Stimulated activated CD4-positive, alpha-beta T cell treated with anti-CD3 and anti-CD28 coated beads, Interleukin-12 subunit alpha, Interleukin-12 subunit beta, amount 100 ng/mL, for 24 hours (primary cell): ENCODE measurements around the gene KCNH3.
"Not testable (repeated sequence)": the region's sequence is repeated elsewhere in the genome, so short reads cannot be mapped to it uniquely, and the experiment has no call there.

Source experiments
- DNase-seq, 2 experiments: peaks; one replicate each; pipeline ENCODE4 v3.0.0-alpha.2; 2020; ENCODE audit warnings: low read depth in 2 of 2

Gene KCNH3

DNA sequence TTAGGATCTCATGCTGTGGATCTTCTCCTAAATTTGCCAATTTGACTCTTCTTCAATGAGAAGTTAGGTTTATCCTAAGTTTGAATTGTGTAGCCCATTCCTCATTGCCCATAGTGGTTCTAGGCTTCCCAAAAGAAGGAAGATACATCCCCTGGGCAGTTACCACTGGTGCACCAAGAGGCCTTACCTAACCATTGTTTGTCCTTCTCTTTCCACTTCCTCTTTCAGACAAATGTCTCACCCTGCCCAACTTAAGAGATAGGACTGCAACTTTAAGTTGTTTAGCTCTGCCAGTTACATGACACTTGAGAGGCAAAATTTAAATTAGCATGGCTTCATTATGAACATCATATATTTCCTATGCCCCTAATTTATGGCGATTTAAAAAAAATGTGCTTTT is 9.4 kb upstream of the KCNH3 start:
- no peak for DNase-seq

- no peak for DNase-seq
Observed at GRCh38 chr12:49531745-49532144, 7.1 kb upstream of the KCNH3 start.

DNA sequence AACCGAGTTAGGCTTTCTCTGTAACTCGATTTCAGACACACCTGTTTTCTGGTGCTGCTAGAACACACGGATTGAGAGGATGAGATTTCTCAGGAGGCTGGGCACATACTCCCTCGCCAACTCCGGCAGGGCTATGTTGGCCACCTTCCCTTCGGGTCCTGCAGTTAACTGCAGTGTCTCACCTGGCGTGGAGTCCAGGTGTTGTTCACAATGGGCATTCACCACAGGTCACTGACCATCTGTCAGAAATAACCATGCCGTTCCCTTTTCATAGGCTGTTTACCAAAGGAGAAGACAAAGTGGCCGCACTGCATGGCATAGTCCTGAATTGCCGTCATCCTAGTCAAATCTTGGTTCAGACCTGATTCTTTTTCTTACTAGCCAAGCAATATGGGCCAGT is 5.5 kb upstream of the KCNH3 start:
- DNase-seq: no peak

DNA sequence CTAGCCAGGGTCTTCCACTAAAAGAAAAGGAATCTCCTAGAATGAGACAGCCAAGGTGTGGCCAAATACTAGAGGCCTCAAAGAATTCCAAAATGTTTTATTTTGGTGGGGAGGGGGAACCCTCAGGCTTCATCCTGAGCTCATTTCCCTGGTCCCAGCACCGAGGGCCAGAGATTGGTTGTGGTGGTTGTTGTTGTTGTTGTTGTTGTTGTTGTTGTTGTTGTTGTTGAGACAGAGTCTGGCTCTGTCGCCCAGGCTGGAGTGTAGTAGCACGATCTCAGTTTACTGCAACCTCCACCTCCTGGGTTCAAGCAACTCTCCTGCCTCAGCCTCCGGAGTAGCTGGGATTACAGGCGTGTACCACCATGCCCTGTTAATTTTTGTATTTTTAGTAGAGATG is 4.7 kb upstream of the KCNH3 start:
- not testable (repeated sequence) for DNase-seq

- DNase-seq: no peak
Observed at GRCh38 chr12:49534731-49535278, 4.0 kb upstream of the KCNH3 start.

DNA sequence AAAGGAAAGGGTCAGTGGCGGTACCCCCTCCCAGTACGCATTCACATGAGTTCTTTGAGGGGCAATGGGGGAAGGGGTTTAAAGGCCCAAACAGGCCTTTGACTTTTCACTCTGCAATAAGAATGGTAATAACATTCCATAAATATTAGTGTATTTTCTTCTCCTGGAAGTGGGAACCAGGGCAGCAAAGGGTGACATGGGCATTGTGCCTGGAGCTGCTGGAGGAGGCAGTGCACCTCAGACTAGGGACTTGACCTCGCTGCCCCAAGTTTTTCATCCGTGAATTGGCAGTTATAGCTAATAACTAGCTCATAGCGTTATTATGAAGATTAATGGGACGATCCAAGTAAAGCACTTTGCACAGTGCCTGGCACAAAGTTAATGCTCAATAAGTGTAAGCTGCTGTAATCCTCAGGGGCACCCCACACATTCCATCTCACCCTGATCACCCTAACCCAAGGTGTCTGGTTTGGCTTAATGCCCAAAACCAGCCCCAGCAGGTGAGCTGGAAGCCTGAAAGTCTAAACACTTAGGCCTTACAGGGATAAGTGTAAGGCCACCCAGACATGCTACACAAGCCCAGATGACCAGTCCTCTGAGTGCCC is 2.8 kb upstream of the KCNH3 start:
- DNase-seq: no peak

GRCh38 chr12:49536526-49537071 is 2.2 kb upstream of the KCNH3 start:
- DNase-seq: no peak

GRCh38 chr12:49537231-49537751 is 1.5 kb upstream of the KCNH3 start:
- DNase-seq: no peak

DNA sequence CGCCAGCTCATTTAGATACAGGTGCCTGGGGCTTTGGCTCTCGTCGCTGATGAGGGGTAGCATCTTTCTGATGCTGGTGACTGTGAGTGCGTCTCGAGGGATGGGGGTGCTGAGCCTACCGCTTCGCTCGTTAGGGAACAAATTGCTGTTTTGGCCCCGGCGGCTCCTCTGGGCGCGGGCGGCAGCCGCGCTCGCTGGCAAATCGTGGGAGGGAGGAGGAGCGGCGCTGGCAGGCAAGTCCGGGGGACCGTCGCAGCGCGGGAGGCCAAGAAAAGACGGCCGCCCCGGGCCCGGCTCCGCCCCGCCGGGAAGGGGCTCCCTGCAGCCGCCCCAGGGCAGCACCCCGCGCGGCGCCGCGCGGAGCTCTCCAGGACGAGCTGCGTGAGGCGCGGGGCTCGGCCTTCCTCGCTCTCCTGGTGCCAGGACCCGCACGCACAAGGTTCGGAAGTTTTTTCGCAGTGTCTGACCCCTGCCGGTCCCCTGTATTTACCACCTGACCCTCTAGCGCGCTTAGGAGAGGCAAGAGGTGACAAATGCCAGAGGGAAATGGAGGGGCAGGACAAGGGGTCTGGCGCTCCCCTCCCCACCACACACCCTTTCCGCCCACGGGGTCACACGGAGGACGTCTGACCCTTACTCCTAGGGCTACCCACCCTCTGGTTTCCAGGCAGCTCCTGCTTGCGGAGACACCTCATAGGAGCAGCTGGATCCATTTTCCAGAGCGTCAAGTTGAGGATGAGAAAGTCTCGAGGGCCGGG is 899 bp upstream of the KCNH3 start:
- DNase-seq: no peak

- DNase-seq: no peak
Observed at GRCh38 chr12:49539406-49540228, 787 bp downstream of the KCNH3 start.

- DNase-seq: no peak
Observed at GRCh38 chr12:49540229-49541139, 1.7 kb downstream of the KCNH3 start.

- DNase-seq: no peak
Observed at GRCh38 chr12:49541140-49541861, 2.5 kb downstream of the KCNH3 start.

- no peak for DNase-seq
Observed at GRCh38 chr12:49541911-49542505, 3.2 kb downstream of the KCNH3 start.

GRCh38 chr12:49542592-49543160 is 3.8 kb downstream of the KCNH3 start:
- no peak for DNase-seq

GRCh38 chr12:49543221-49543913 is 4.5 kb downstream of the KCNH3 start:
- DNase-seq: no peak

GRCh38 chr12:49543914-49544815 is 5.3 kb downstream of the KCNH3 start:
- no peak for DNase-seq

- DNase-seq: no peak
Observed at GRCh38 chr12:49545815-49546214, 7.0 kb downstream of the KCNH3 start.

DNA sequence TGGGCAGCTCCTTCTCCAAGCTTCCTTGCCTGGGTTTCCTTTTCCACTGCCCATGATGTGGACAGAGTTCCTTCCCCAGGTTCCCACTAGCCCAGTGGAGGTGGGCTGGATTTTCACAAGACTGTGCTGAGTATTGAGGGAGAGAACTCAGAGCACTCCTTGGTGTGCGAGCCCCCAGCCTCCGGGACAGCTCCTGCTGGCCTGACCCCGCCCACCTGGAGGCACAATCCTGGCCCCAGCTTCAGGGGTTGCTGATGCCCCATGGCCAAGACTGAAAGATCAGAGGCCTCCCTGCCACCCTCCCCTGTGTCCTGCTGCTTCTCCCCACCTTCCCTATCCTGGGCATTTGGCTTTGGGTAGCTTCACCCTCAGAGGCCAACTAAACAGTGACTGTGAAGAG is 7.7 kb downstream of the KCNH3 start:
- DNase-seq: no peak
